Hematopoietic multipotent progenitor cell treated with erythropoietin and hydrocortisone succinate and interleukin-3 and kit ligand, for 4 days (in vitro differentiated cells): ENCODE measurements around the gene NSMCE1.
"Not testable (repeated sequence)": the region's sequence is repeated elsewhere in the genome, so short reads cannot be mapped to it uniquely, and the experiment has no call there.

Experiments
- DNase-seq: peaks from one replicate; pipeline ENCODE4 v3.0.0-alpha.2; 2015

NSMCE1 gene

GRCh38 chr16:27269300-27270150, 953 bp upstream of the NSMCE1 start:
- DNase-seq, result no peak

- DNase-seq, result peak; percentile 46
These were observed 1.4 kb downstream of the NSMCE1 start for GRCh38 chr16:27267037-27267677.

GRCh38 chr16:27265982-27266381, 2.6 kb downstream of the NSMCE1 start:
- no peak for DNase-seq

- DNase-seq, result no peak
These were observed 4.4 kb downstream of the NSMCE1 start for GRCh38 chr16:27264151-27264550.

- peak; percentile 72 for DNase-seq
These were observed 5.6 kb downstream of the NSMCE1 start for GRCh38 chr16:27262904-27263423.

GRCh38 chr16:27259710-27260109, 8.9 kb downstream of the NSMCE1 start:
- DNase-seq, result no peak

GRCh38 chr16:27258241-27258734, 10.3 kb downstream of the NSMCE1 start:
- no peak for DNase-seq

GRCh38 chr16:27257271-27257670, 11.3 kb downstream of the NSMCE1 start:
- DNase-seq, result no peak

GRCh38 chr16:27256861-27257260, 11.7 kb downstream of the NSMCE1 start:
- no peak for DNase-seq

- DNase-seq, result no peak
These were observed 14.2 kb downstream of the NSMCE1 start for GRCh38 chr16:27254262-27254811.

GRCh38 chr16:27253526-27253930, 15.0 kb downstream of the NSMCE1 start:
- peak; percentile 41 for DNase-seq

GRCh38 chr16:27252206-27252585, 16.4 kb downstream of the NSMCE1 start:
- DNase-seq, result no peak

GRCh38 chr16:27251541-27252205, 16.9 kb downstream of the NSMCE1 start:
- DNase-seq, result no peak

GRCh38 chr16:27248886-27249285, 19.7 kb downstream of the NSMCE1 start:
- not testable (repeated sequence) for DNase-seq

GRCh38 chr16:27248036-27248435, 20.5 kb downstream of the NSMCE1 start:
- DNase-seq, result no peak

GRCh38 chr16:27247076-27247475, 21.5 kb downstream of the NSMCE1 start:
- DNase-seq, result not testable (repeated sequence)

- no peak for DNase-seq
These were observed 22.1 kb downstream of the NSMCE1 start for GRCh38 chr16:27246439-27246838.

- peak; percentile 63 for DNase-seq
These were observed 23.0 kb downstream of the NSMCE1 start for GRCh38 chr16:27245276-27246172.

- DNase-seq, result no peak
These were observed 24.2 kb downstream of the NSMCE1 start for GRCh38 chr16:27244363-27244755.

- DNase-seq, result no peak
These were observed 24.7 kb downstream of the NSMCE1 start for GRCh38 chr16:27243725-27244362.

GRCh38 chr16:27242868-27243590, 25.5 kb downstream of the NSMCE1 start:
- DNase-seq, result peak; percentile 84
